T1000 (cell line): ENCODE results near the gene RNF10.
"Not testable (repeated sequence)": the region's sequence is repeated elsewhere in the genome, so short reads cannot be mapped to it uniquely, and the experiment has no call there.

Source experiments
- DNase-seq: peaks from one replicate; lab custom pipeline; 2025; ENCODE audit warnings: mixed read lengths; lab: John Stamatoyannopoulos, UW

Gene RNF10

GRCh38 chr12:120580787-120581723 is 46.9 kb downstream of the RNF10 start, which contains the start of gene POP5:
TSS of gene POP5 (minus strand) at chr12:120581402. CDS start at chr12:120581362, 40 bp downstream.
- peak; percentile 92 for DNase-seq

GRCh38 chr12:120581998-120582397 is 47.8 kb downstream of the RNF10 start:
- DNase-seq: no peak

- DNase-seq: peak; percentile 56
Observed at GRCh38 chr12:120583478-120584030, 49.4 kb downstream of the RNF10 start.

- no peak for DNase-seq
Observed at GRCh38 chr12:120584343-120585149, 50.4 kb downstream of the RNF10 start.

GRCh38 chr12:120586206-120586605 is 52.0 kb downstream of the RNF10 start:
- DNase-seq: no peak

DNA sequence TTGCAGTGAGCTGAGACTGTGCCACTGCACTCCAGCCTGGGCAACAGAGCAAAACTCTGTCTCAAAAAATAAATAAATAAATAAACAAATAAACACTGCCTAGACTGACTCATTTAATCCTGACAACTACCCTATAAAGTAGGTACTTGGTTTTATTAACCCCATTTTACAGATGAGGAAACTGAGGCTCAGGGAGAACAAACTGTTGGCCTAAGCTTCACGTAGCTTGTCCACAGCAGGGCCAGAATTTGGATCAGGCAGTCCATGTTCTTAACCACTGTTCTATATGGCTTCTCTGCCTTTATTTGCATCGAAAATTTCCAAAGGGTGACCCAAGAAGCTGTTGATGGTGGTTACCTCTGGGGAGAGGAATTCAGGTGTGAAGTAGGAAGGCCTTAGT is 52.7 kb downstream of the RNF10 start:
- no peak for DNase-seq

DNA sequence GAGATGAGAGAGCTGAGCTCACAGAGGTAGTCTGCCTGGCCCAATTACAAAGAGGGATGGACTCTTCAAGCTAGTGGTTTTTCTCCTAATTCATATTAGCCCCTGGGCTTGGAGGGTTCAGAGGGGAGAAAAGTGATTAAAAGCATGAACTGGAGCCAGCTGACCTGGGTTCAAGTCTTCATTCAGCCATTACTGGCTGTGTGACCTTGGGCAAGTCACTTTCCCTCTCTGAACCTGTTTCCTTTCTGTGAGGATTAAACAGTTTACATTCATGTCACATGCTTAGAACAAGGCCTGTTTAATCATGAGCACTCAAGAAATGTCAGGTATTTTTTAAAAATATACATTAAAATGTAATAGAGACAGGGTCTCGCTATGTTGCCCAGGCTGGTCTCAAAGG is 54.2 kb downstream of the RNF10 start:
- DNase-seq: no peak

DNA sequence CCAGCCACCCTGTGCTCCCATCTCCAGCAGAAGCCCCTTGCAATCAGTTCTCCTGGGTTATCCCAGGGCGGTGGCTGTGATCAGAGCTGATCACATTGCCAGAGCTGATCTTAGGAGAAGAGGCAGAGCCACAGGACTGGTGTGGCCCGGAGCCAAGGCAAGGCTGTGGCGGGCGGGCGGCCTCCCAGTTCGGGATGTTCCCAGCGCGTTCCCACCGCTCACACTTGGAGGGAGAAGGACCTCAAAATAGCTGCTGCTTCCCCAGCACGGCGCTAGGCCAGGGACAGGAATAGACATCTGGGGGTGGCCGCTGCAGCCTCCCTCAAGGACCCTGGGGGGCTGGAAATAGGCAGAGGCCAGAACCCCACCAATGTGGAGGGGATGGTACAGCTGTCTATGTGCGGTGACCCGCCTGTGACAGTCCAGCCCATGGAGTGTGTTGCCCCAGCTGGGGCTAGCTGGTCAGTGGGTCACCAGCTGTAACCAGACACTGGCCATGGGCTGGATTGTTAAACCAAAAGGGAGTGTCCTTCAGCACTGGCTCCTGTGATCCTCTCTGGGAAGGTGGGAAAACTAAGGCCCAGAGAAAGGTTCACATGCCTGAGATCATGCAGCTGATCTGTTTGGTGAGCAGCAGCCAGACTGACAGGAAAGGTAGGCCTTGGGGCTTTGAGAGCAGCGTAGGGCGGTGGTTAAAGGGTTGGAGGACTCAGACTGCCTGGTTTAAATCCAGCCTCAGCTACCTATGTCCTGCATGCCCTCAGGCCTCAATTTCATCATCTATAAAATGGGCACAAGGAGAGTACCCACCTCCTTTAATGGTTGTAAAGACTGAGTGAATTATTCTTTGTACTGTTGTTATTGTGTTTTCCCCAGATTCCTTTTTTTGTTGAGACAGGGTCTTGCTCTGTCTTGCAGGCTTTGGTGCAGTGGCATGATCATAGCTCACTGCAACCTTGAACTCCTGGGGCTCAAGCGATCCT is 55.1 kb downstream of the RNF10 start:
- no peak for DNase-seq

GRCh38 chr12:120590741-120591407 is 56.7 kb downstream of the RNF10 start:
- no peak for DNase-seq

DNA sequence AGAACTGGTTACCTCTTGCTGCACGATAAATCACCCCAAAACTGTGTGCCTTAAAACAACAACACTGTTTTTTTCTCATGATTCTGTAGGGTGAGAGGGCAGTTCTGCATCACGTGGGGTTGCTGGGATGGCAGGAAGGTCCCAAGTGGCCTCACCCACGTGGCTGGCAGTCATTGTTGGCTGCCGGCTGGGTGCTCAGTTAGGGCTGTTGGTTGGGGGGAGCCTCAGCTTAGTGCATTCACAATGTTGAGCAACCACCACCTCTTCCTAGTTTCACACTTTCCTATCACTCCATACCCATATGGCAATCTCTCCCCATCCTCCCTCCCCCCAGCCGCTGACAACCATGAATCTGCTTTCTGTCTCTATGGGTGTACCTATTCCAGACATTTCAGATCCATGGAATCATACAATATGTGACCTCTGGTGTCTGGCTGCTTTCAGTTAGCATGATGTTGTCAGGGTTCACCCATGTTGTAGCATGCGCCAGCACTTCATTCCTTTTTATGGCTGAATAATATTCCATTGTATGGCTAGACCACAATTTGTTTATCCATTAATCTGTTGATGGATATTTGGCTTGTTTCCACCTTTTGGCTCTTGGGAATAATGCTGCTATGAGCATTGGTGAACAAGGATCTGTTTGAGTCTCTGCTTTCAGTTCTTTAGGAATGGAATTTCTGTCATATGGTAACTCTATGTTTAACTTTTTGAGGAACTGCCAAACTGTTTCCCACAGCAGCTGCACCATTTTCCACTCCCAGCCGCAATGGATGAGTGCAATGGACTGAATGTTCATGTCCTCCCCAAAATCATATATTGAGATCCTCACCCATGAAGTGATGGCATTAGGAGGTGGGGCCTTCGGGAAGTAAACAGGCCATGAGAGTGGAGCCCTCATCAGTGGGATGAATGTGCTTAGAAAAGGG is 58.2 kb downstream of the RNF10 start:
- DNase-seq: no peak

GRCh38 chr12:120596901-120597300 is 62.7 kb downstream of the RNF10 start:
- no peak for DNase-seq

- no peak for DNase-seq
Observed at GRCh38 chr12:120597861-120598260, 63.7 kb downstream of the RNF10 start.

DNA sequence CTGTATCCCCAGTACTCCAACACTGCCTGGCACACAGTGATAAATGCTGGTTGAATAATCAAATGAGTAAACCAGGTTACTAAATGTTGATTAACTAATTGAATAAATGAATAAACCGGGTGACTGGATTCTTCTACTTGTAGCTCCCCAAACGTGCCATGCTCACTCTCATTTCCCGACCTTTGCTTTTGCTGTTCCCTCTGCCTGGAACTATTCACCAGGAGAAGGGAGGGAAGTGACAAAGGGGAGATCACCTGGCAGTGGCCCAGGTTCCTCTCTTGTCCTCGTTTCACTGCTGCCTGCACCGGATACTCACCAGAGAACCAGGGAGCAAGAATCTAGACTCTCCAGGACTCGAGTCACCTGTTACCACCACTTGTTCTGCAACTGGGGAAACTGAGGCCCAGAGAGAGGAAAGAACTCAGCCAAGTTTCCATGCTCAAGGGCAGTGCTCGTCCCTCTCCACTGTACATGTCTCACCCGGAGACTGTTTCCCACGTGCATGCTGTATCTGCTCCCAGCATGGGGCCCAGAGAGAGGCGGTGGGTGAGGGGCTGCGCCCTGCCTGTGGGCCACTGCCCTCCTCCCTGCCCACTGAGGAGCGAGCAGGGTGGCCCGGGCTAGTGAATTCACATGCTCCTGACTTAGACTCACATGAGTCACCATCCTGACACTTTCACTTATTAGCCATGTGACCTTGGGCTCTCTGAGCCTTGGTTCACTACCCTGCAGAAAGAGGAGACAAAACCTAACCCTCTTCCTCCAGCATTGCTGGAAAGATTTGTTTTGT is 64.7 kb downstream of the RNF10 start:
- no peak for DNase-seq

DNA sequence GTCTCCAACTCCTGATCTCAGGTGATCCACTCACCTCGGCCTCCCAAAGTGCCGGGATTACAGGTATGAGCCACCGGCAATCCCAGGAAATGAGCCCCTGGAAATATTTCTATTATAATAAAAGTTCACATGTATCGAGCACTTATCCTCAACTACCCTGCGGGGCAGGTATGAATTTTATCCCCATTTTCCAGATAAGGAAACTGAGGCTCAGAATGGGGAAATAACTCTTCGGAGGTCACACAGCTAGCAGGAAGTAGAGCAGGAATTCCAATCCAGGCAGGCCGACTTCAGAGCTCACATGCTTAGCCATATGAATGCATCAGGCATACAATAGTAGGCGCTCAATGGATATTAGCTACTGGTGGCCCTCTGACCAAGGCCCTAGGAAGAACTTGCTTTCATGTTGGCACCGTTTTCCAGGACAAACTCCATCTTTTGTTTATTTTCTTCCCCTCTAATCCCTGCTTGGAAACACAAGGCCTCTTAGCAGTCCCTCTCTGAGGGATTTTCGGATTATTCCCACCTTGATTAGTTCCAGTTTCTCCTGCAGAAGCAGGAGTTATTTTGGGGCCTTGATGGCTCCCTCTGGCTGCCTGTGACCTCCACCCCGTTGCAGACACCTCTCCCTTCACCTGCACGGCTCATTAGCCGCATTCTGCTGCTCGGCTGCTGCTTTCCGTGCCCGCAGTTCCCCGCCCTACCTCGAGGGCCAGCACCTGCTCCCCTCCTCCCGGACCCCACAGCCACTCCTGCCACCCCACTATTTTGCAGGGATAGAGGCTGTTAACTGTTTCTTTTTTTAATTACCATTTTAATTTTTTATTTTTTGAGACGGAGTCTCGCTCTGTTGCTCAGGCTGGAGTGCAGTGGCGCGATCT is 65.8 kb downstream of the RNF10 start:
- no peak for DNase-seq

DNA sequence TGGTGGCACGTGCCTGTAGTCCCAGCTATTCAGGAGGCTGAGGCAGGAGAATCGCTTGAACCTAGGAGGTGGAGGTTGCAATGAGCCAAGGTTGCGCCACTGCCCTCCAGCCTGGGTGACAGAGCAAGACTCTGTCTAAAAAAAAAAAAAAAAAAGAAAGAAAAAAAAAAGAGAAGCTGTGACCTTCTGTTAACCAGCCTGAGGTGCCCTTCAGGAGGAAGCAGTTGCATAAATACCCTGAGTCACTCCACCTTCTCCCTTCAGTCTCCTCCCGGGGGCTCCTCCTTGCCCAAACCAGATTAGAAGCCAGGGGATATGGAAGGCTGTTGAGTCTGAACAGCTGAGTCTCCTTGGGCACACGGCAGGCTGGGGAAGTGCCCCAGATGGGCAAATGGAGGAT is 68.3 kb downstream of the RNF10 start:
- DNase-seq: not testable (repeated sequence)

GRCh38 chr12:120610560-120610959 is 76.4 kb downstream of the RNF10 start:
- DNase-seq: no peak

DNA sequence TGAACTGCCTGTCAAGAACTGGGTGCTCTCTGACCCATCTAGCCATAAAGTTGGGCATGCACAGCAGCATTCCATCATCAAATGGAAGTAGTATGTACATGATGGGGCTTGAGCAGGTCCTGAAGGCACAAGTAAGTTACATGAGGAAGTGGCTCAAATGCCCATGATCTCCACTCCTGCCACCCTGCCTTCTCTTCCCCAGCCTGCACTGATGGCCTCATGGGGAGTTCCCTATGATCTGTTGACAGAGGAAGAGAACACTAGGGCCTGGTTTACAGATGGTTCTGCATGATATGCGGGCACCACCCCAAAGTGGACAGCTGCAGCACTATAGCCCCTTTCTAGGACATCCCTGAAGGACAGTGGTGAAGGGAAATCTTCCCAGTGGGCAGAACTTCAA is 77.4 kb downstream of the RNF10 start:
- DNase-seq: not testable (repeated sequence)

- no peak for DNase-seq
Observed at GRCh38 chr12:120614848-120615247, 80.7 kb downstream of the RNF10 start.
